HG03103 (cell line): ENCODE data around the gene LMTK2.

Experiments used
- ATAC-seq: cut with Tn5 transposase; IDR thresholded peaks from one replicate; pipeline ENCODE4 v1.9.1; 2021; ENCODE audit warnings: low read depth; ENCODE audit not compliant: unreplicated experiment

Gene LMTK2

DNA sequence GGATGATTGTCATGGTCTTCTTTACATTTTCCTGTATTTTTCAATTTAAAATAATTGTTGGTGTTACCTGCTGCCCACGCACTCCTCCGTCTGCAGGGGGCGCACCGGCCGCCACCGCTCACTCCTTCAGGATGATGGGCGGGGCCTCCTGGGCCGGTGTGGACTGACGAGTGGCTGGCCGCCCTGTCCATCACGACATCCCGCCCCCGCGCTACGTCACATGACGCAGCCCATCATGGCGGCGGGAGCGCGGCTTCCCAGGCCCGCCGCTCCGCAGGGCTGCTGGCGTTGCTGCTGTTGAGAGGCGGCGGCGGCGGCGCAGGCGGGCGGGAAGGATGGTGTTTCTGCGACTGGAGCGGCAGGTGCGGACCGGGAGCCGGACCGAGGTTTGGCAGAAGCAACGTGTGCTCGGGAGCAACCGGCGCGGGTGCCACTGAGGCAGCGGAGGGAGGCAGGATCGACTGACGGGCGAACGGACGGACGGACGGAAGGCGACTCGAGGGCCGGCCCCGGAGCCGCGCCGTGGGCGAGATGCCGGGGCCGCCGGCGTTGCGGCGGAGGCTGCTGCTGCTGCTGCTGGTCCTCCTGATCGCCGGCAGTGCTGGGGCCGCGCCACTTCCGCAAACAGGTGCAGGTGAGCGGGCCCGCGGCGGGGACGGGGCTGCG lies at the start of gene LMTK2:
TSS of gene LMTK2 (plus strand) at position 216 of the 666 bp plus-strand sequence. CDS start at position 532, 316 bp downstream.
- ATAC-seq: peak; percentile 99

DNA sequence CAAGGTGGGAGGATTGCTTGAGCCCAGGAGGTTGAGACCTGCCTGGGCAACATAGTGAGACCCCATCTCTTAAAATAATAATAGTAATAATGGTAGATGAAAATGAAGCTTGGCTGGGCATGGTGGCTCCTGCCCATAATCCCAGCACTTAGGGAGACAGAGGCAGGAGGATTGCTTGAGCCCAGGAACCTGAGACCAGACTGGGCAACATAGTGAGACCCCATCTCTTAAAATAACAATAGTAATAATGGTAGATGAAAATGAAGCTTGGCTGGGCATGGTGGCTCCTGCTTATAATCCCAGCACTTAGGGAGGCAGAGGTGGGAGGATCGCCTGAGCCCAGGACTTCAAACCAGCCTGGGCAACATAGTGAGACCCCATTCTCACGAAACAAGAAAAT lies 49.5 kb upstream of the LMTK2 start:
- no peak for ATAC-seq

GRCh38 chr7:98058186-98058585 lies 48.5 kb upstream of the LMTK2 start:
- ATAC-seq: no peak

DNA sequence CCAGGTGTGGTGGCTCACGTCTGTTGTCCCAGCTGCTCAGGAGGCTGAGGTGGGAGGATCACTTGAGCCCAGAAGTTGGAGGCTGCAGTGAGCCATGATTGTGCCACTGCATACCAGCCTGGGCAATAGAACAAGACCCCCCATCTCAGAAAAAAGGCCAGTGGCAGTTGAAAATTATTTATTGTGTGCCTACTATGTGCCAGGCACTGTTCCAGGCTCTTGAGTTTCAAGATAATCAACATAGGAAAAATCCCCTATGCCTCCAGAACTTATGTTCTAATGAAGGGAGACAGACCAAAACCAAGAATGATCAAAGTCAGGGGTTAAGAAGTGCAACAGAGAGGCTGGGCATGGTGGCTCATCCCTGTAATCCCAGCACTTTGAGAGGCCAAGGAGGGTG lies 42.4 kb upstream of the LMTK2 start:
- ATAC-seq: no peak

- no peak for ATAC-seq
Measured at GRCh38 chr7:98066208-98066607, 40.5 kb upstream of the LMTK2 start.

GRCh38 chr7:98066934-98067507 lies 39.6 kb upstream of the LMTK2 start:
- no peak for ATAC-seq

DNA sequence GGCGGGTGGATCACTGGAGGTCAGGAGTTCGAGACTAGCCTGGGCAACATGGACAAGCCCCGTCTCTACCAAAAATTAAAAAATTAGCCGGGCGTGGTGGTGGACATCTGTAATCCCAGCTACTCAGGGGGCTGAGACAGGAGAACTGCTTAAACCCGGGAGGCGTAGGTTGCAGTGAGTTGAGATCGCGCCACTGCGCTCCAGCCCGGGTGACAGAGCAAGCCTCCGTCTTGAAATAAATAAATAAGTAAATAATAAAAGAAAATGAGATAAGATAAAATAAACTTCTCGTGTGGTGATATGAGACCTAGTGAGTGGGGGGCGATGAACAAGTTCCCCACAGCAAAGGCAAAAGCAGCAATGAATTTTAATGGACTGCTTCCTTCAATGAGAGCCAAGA lies 33.6 kb upstream of the LMTK2 start:
- no peak for ATAC-seq

DNA sequence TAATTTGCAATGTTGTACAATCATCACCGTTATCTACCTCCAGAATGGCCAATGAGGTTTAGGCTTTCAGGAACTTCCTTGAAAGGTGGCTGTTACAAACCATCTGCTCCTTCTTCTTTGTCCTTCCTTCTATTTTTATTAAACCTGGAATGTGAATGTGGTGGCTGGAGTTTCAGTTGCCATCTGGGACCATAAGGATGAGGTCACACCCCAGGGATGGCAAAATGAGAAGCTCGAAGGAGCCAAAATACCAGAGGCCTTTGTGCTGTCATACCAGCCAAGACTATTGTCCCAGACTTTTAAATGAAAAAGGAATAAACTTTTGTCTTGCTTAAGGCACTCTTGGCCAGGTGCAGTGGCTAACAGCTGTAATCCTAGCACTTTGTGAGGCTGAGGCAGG lies 30.9 kb upstream of the LMTK2 start:
- ATAC-seq: no peak

- no peak for ATAC-seq
Measured at GRCh38 chr7:98077762-98078161, 28.9 kb upstream of the LMTK2 start.

DNA sequence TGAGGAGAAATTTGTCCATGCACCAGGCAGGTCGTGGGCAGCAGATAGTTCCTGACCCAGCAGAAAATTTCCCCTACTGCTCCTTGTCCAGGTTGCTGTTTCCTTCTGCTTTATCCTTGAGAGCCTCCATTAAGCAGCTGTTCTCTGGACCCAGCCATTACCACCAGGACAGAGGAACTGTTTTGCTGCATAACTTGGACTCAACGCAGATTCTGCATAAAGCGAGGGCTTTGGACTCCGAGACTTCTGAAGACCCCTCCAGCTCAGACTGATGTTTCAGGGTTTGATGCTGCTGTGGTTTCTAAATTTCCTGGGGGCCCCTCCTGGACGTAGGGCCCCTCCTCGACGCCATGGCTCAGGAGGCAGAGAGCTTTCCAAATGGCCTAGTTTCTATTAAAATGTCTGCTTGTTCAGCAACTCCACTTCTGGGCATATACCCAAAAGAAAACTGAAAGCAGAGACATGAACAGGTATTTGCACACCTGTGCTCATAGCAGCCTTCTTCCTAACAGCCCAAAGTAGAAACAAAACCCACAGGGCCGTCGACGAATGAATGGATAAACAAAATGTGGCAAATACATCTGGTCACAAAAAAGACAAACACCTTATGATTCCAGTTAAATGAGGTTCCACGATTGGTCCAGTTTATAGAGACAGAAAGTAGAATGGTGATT lies 28.3 kb upstream of the LMTK2 start:
- ATAC-seq: no peak

DNA sequence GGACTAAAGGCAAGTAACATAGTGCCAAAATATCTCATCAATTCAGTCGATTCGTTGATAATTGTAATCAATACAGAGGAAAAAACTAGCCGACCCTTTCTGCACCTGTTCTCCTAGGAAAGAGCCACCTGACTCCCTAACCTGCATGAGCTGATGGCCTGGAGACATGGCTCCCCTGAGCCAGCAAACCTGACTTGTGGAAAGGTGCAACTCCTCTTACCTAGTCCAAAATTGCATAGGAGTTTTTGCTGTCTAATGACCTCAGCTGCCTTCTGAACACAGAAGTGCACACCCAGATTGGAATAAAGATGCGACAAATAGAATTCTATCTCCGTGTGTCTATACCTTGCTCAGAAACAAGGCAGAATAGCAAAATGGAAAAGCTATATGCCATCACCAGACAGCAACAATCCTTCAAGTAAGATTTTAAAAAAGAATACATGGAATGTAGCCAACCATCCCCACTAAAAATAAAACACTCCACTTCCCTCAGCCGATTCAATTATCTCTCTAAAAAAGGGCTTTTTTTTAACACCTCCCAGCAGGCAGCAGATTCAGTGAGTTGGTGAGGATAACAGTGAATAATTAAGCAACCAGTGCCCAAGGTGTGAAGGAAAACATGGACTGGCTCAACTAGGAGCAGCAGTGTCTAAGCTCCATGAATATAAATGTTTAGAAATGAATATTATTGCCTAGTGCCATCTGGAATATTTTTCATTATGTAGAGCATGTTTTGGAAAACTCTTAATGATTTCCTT lies 26.6 kb upstream of the LMTK2 start:
- ATAC-seq: no peak

- ATAC-seq: no peak
Measured at GRCh38 chr7:98081319-98081718, 25.3 kb upstream of the LMTK2 start.

GRCh38 chr7:98084631-98085030 lies 22.0 kb upstream of the LMTK2 start:
- no peak for ATAC-seq

DNA sequence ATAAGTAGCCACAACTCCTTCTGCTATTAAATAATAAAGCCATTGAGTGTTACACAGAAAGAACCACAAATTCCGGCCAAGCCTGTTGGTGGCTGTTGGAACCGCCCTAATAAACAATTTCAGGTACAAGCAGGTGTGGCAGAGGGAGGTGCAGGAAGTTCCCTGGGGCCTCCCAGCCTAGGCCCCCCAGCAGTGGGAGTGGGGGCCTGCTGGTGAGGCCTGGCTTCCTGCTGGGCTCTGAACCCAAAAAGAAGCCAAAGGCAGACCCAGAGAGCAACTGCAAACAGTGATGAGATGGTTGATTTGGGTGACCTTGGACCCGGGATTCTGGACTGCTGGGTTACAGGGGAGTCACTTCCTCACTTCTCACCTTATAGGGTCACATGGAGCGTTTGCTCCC lies 21.0 kb upstream of the LMTK2 start:
- no peak for ATAC-seq

- no peak for ATAC-seq
Measured at GRCh38 chr7:98086281-98086718, 20.4 kb upstream of the LMTK2 start.

DNA sequence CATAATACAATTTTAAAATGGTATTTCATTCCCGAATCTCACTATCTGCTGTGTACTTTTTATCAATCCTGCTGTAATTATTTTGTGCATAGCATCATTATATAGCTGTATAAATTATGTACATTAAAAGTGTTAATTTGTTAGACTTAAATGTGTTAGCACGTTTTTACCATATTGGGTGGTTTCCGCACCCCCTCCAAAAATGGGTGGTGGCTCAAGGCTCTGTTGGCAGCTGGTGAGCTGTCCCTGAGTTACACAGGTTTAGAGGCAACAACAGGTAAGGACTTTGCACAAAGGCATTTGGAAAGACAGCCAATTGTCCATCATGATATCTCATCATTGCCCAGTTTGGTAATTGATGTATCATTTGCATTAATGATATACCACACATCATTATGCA lies 18.6 kb upstream of the LMTK2 start:
- ATAC-seq: no peak

DNA sequence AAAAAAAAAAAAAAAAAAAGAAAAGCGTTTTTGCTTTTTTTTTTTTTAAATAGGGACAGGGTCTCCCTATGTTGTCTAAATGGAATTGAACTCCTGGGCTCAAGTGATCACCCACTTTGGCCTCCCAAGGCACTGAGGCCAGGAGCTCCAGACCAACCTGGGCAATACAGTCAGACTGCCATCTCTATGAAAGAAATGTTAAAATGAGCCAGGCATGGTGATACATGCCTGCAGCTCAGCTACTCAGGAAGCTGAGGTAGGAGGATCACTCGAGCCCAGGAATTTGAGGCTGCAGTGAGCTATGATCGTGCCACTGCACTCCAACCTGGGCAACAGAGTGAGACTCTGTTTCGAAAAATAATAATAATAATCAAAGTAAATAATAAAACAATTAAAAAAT lies 16.5 kb upstream of the LMTK2 start:
- no peak for ATAC-seq

- ATAC-seq: no peak
Measured at GRCh38 chr7:98091061-98091460, 15.6 kb upstream of the LMTK2 start.

DNA sequence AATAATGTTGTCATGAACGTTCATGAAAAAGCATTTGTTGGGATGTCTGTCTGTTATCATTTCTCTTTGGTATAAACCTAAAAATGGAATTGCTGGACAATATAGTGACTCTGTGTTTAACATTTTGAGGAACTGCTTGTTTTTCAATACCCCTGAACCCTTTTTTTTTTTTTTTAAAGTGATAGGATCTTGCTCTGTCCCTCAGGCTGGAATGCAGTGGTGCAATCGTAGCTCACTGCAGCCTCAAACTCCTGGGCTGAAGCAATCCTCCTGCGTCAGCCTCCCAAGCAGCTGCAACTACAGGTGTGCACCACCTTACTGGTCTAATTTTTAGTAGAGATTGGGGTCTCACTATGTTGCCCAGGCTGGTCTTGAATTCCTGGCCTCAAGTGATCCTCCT lies 15.1 kb upstream of the LMTK2 start:
- ATAC-seq: no peak

DNA sequence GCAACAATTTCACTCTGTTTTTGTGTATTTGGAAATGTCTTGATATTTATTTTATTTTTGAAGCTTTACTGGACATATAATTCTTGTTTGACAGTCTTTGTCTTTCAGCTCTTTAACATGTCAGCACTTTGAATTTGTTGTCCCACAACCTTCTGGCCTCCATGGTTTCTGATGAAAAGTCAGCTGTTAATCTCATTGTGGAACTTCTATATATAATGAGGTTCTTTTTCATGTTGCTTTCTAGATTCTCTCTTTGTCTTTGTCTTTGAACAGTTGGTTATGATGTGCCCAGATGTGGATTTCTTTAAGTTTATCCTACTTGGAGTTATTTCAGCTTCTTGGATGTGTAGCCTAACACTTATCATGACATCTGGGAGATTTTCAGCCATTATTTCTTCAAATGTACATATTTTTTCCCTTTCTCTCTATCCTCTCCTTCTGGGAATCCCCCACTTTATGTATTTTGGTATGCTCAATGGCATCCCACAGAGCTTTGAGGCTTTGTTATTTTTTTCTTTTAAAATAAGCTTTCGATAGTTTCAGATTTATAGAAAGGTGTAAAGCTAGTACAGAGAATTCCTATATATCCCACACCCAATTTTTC lies 9.5 kb upstream of the LMTK2 start:
- no peak for ATAC-seq

GRCh38 chr7:98100088-98100487 lies 6.6 kb upstream of the LMTK2 start:
- no peak for ATAC-seq
